SU-DHL-6 (cell line): ENCODE results near the gene ABHD15.

Experiments used
- CTCF ChIP-seq: fragments of 200-600 bp; sonication (generic); IDR thresholded peaks from one replicate; pipeline ENCODE4 v1.5.1; 2017; ENCODE audit warnings: antibody characterized with exemption, mild to moderate bottlenecking, low read length, moderate library complexity; ENCODE audit not compliant: insufficient read depth, poor library complexity, severe bottlenecking
- EZH2phosphoT487 ChIP-seq: fragments of 200-600 bp; sonication (generic), shearing (Covaris generic); conservative IDR thresholded peaks from 2 replicates; pipeline ENCODE4 v1.6.1; 2018; ENCODE audit warnings: mild to moderate bottlenecking, antibody characterized with exemption, low read length, moderate library complexity, mixed read lengths

DNA sequence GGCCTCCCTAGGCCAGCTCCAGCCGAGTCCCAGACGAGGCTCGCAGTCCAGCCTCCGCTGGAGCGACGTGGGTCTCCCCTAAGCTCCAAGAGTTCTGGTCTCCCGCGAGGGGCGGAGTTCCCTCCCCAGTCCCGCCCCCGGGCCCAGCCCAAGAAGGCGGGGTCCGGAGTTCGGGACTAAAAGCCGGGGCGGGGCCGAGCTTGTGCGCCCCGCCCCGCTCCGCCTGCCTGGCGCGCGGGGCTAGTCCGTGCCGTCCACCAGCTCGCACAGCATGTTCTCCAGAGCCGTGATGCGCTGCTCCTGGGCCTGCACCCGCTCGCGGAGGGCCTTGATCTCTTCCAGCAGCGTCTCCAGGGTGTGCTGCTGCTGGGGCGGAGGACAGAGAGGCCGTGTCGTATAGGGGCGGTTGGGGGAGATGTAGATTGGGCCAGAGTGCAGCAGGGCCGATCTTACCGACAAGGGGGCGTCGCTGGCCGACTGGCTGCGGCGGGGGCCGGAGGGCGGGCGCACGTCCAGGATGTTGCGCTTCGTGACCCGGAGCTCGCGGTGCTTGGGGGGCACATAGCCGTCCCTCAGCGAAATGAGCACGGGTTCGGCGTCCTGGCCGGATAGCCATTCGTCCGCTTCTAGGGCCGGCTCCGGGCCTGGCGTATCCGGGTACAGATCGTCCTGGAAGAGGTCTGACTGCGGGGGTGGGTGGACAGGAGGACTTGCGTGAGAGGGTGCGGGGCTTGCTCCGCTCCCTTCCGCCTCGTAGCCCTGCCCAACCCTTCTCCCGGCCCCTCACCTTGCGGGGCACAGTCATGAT, 48.9 kb upstream of the ABHD15 start:
- TF ChIP-seq CTCF (no peak), EZH2phosphoT487 (no peak)
